Measurements from ENCODE around the gene RAB11FIP2.

GRCh38 chr10:118052816-118053215 lies 6.1 kb upstream of the RAB11FIP2 start:
- no peak for TF ChIP-seq CTCF (IDR thresholded peaks at IDR 0.05; ENCODE audit: insufficient read depth, low read depth, low read length)
- TF ChIP-seq EZH2 (IDR thresholded peaks at IDR 0.05; ENCODE audit: insufficient read depth, low read length): no peak

Data from astrocyte (in vitro differentiated cells and primary cell).